ENCODE data around the gene ENOX1. TPM values are rescaled to one million over a fixed set of nuclear protein-coding genes. Genes with fewer than 3 reads are reported as not detected.

Gene ENOX1
- total and polyA plus RNA-seq, 2 donors (not counting 3 experiments of a cell fraction or from before 2014, with no cell fraction given): 0.17 to 0.97 TPM

GRCh38 chr13:43797869-43798268, 11.1 kb upstream of the ENOX1 start:
- Histone ChIP-seq H3K9ac (replicated peaks; ENCODE audit: extremely low read depth, insufficient read depth, low read length) (no peak overlapping the region), H3K79me2 (ENCODE audit: control insufficient read depth, insufficient read depth, low read length) (no peaks in the 10 kb centered on the region), H3K9me1 (replicated peaks; ENCODE audit: control insufficient read depth, extremely low read depth, insufficient read depth, low read length) (no peaks in the 10 kb centered on the region), H2AFZ (ENCODE audit: low read depth, low read length) (no peak overlapping the region), H3K4me1 (ENCODE audit: control insufficient read depth, extremely low read depth, insufficient read depth, low read length) (no peaks in the 10 kb centered on the region), H3K36me3 (ENCODE audit: control insufficient read depth in 2 of 2, extremely low read depth in 1 of 2, insufficient read depth in 2 of 2, low read length in 2 of 2) (no peaks in the 10 kb centered on the region), H4K20me1 (replicated peaks; ENCODE audit: control insufficient read depth, extremely low read depth, insufficient read depth, low read length) (no peaks in the 10 kb centered on the region), H3K4me3 (replicated peaks in 1 of 3; ENCODE audit: insufficient read depth in 1 of 3, low read depth in 1 of 3, low read length in 3 of 3) (no peak overlapping the region), H3K9me3 (replicated peaks; ENCODE audit: control insufficient read depth, insufficient read depth, low read length) (no peaks in the 10 kb centered on the region), H3K27ac (ENCODE audit: insufficient read depth, low read depth, low read length) (no peak overlapping the region), H3K4me2 (ENCODE audit: insufficient read depth, low read length) (no peak overlapping the region), H3K27me3 (ENCODE audit: control insufficient read depth in 2 of 2, insufficient read depth in 2 of 2, low read length in 2 of 2) (no peaks in the 10 kb centered on the region)
- FAIRE-seq: no peak
- DNase-seq (ENCODE audit: low read depth, low spot score): no peak
- dilution Hi-C loops (cut with MboI; ENCODE audit: extremely low pct_ligation_motif_present, low sequenced_read_pairs) (no loop called here), intact Hi-C loops (cut with micrococcal nuclease) (no loop called here)
- ChIA-PET CTCF (no interaction called here), POLR2A (no interaction called here)
- no TSS peak for BruUV-seq (replicated peaks)
- TF ChIP-seq POLR2A (IDR thresholded peaks at IDR 0.05; ENCODE audit: low read depth, low read length) (no peak), POLR2AphosphoS5 (IDR thresholded peaks at IDR 0.05; ENCODE audit: insufficient read depth, low read depth, low read length) (no peak), JUN (IDR thresholded peaks at IDR 0.05; ENCODE audit: borderline replicate concordance, insufficient read depth, insufficient read length, low read depth) (no peak), CTCF (IDR thresholded peaks at IDR 0.05; ENCODE audit: extremely low read depth in 1 of 2, insufficient read depth in 1 of 2, low read depth in 1 of 2, low read length in 2 of 2) (no peak), EZH2 (IDR thresholded peaks at IDR 0.05; ENCODE audit: borderline replicate concordance, low read depth, low read length, severe bottlenecking) (no peak), GATA2 (IDR thresholded peaks at IDR 0.05; ENCODE audit: insufficient read depth, insufficient read length, low read depth, low read length) (no peak), FOS (IDR thresholded peaks at IDR 0.05; ENCODE audit: borderline replicate concordance, insufficient read depth, low read length) (no peak), MYC (IDR thresholded peaks at IDR 0.05; ENCODE audit: low read depth, low read length) (no peak), MAX (IDR thresholded peaks at IDR 0.05; ENCODE audit: insufficient read depth, insufficient read length) (no peak)
